Breast epithelium (tissue), 4 donors: Measurements from ENCODE around the gene PLCB2. TPM values are rescaled to one million over a fixed set of nuclear protein-coding genes. Genes with fewer than 3 reads are reported as not detected.

Experiments used
- DNase-seq, 2 donors: peaks; one replicate each; pipeline ENCODE4 v3.0.0-alpha.2; 2019; ENCODE audit warnings: low spot score in 2 of 2
- H3K27ac ChIP-seq, 2 donors: fragments of 200-600 bp; sonication (generic) in 1 of 2; one replicate each; pipeline ENCODE4 v1.5.1; 2016 to 2019; ENCODE audit warnings: mild to moderate bottlenecking in 1 of 2
- H3K27me3 ChIP-seq, 2 donors: fragments of 200-600 bp; sonication (generic) in 1 of 2; one replicate each; pipeline versions ENCODE4 v1.5.1 to v1.6.0; 2017 to 2019; ENCODE audit warnings: control low read depth in 1 of 2, mild to moderate bottlenecking in 1 of 2
- H3K36me3 ChIP-seq: fragments of 200-600 bp; one replicate; pipeline ENCODE4 v1.5.1; 2019
- H3K4me1 ChIP-seq, 2 donors: fragments of 200-600 bp; sonication (generic); one replicate each; pipeline ENCODE4 v1.5.1; 2016 to 2019; ENCODE audit warnings: control low read depth in 1 of 2
- H3K4me3 ChIP-seq, 3 donors: fragments of 200-600 bp; sonication (generic); 1 replicate in 2 of 3; 2 replicates in 1 of 3; pipeline ENCODE4 v1.5.1; 2016 to 2019; ENCODE audit warnings: mild to moderate bottlenecking in 3 of 3, moderate library complexity in 2 of 3
- H3K9me3 ChIP-seq, 2 donors: fragments of 200-600 bp; sonication (generic) in 1 of 2; one replicate each; pipeline ENCODE4 v1.5.1; 2016 to 2019; ENCODE audit warnings: control low read depth in 1 of 2
- POLR2A ChIP-seq: fragments of 450-650 bp; IDR thresholded peaks from one replicate; pipeline ENCODE4 v1.6.1; 2016; ENCODE audit warnings: antibody characterized with exemption, mild to moderate bottlenecking, moderate library complexity
- POLR2AphosphoS5 ChIP-seq, 3 donors: sonication (generic); formaldehyde crosslinking; IDR thresholded peaks; one replicate each; pipeline ENCODE4 v1.6.1; 2017; ENCODE audit warnings: antibody characterized with exemption in 3 of 3
- intact Hi-C: fragments of 100-400 bp; cut with DNase I; formaldehyde crosslinking; loops from one replicate; pipeline ENCODE4 v1.15.1; 2023; ENCODE audit warnings: low total_unique reads
- total RNA-seq, 3 donors: library from RNA; depleted of rRNA; stranded (reverse); fragments of >200 nt; gene quantifications; one replicate each; pipeline ENCODE4 v1.1.0, GENCODE V29; 2016
- TF ChIP-seq, protein P1 (sequence below), 3 donors: fragments of 450-650 bp; IDR thresholded peaks; one replicate each; pipeline ENCODE4 v1.5.1; 2016 to 2017; ENCODE audit warnings: antibody characterized with exemption in 3 of 3, mild to moderate bottlenecking in 3 of 3, moderate library complexity in 3 of 3

Gene PLCB2
- total RNA-seq, 3 donors from 2014 or later = 4.3 to 17.9 (median 13.6) TPM

- H3K27me3 ChIP-seq = no peaks in the 10 kb centered on the region
- H3K36me3 ChIP-seq = no peaks in the 10 kb centered on the region
- H3K27ac ChIP-seq = no peak overlapping the region
- no peaks in the 10 kb centered on the region for H3K4me1 ChIP-seq
- no peak overlapping the region for H3K4me3 ChIP-seq
- DNase-seq = no peak
- intact Hi-C loops = no loop called here
- no peaks in the 10 kb centered on the region for H3K9me3 ChIP-seq
- no peak for TF ChIP-seq POLR2AphosphoS5 (IDR thresholded peaks at IDR 0.05)
- TF ChIP-seq, protein P1, sequence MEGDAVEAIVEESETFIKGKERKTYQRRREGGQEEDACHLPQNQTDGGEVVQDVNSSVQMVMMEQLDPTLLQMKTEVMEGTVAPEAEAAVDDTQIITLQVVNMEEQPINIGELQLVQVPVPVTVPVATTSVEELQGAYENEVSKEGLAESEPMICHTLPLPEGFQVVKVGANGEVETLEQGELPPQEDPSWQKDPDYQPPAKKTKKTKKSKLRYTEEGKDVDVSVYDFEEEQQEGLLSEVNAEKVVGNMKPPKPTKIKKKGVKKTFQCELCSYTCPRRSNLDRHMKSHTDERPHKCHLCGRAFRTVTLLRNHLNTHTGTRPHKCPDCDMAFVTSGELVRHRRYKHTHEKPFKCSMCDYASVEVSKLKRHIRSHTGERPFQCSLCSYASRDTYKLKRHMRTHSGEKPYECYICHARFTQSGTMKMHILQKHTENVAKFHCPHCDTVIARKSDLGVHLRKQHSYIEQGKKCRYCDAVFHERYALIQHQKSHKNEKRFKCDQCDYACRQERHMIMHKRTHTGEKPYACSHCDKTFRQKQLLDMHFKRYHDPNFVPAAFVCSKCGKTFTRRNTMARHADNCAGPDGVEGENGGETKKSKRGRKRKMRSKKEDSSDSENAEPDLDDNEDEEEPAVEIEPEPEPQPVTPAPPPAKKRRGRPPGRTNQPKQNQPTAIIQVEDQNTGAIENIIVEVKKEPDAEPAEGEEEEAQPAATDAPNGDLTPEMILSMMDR (IDR thresholded peaks at IDR 0.05) = no peak
- TF ChIP-seq POLR2A = no peak
Observed at GRCh38 chr15:40352281-40352901, 44.7 kb upstream of the PLCB2 start.

DNA sequence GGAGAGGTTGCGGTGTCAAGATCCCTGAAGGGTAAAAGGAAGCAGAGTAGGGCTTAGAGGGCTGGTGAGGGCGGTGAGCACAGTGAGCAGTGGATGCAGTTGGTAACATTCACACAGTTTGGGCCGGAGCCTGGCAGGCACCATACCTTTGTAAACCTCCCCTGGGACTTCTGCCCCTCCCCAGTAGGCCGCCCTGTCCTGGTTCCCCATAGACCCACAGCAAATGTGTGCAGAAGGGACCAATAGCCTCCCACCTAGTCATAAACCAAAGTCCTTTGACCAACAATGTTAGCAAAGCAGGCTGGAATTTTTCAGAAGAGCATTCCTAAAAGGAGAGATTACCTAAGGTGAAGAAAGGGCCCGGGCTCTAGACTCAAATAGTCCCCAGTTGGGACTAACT is 41.4 kb upstream of the PLCB2 start:
- no peak for DNase-seq
- Histone ChIP-seq H3K36me3 (no peaks in the 10 kb centered on the region), H3K9me3 (no peaks in the 10 kb centered on the region), H3K4me1 (peaks cover 0 to 7% of the 10 kb centered on the region in 2 donors), H3K27ac (no peak overlapping the region), H3K27me3 (no peaks in the 10 kb centered on the region), H3K4me3 (no peak overlapping the region)
- TF ChIP-seq, protein P1 (IDR thresholded peaks at IDR 0.05) = no peak
- TF ChIP-seq POLR2A (no peak), POLR2AphosphoS5 (IDR thresholded peaks at IDR 0.05) (no peak)
- intact Hi-C loops = no loop called here

DNA sequence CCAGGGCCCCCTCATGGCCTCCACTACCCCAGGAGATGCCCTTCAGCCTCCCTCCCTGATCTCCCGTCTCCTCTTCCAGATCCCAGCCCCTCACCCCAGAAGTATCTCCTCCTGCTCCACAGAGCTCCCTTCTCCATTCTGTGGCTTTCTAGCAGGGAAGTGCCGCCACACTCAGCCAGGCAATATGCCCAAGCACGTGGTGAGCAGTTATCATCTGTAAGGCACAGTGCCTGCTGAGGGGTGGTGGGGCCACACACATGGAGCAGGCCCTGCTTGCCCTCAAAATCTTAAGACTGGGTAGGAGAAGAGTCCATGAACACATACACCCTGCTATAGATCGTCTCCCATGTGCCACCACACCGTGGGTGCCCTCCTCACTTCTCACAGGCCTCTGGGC is 40.7 kb upstream of the PLCB2 start:
- no peak overlapping the region for H3K4me3 ChIP-seq
- peaks cover 4 to 7% of the 10 kb centered on the region in 2 donors for H3K4me1 ChIP-seq
- no peaks in the 10 kb centered on the region for H3K27me3 ChIP-seq
- DNase-seq = no peak
- no peaks in the 10 kb centered on the region for H3K9me3 ChIP-seq
- no peaks in the 10 kb centered on the region for H3K36me3 ChIP-seq
- intact Hi-C loops = no loop called here
- no peak overlapping the region for H3K27ac ChIP-seq
- no peak for TF ChIP-seq POLR2AphosphoS5 (IDR thresholded peaks at IDR 0.05)
- no peak for TF ChIP-seq POLR2A
- TF ChIP-seq, protein P1 (IDR thresholded peaks at IDR 0.05) = no peak

DNA sequence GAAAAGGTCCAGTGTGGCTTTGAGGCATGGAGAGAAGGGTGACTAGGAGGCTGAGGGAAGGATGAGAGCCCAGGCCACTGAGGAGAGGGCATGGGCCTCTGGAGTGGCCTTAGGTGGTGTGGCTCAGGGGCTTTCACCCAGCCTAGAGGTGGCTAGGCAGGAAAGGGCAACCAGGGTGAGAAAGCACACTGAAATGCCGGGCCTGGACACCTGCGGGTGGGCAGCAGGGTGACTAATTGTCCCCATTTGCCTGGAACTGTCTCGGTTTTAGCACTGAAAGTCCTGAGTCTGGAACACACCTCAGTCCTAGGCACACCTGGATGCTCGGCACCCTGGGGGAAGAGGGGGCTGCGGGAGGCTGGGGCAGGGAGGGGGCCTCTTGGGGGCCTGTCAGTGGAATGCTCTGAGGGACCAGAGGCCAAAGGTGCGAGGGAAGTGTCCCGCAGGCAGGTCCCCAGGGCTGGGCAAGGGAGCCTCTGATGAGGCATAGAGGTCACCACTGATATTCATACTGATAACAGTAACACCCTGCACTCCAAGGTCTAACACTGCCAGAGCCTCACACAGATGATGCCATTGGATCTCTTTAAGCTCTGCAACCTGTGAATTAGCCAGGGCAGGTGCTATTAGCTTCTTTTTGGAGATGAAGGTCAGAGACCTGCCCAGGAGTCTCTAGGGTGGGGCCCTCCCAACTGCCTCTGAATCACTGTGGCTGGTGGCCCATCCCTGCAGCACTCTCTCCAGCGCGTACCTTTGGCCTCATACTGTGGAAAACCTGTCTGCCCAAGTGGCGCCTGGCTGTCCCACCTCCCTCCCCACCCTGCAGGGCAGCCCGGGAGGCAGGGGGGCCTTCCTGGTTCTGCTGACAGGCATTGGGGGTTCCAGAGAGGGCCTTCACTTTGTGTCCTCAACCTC is 40.1 kb upstream of the PLCB2 start:
- no peak overlapping the region for H3K4me3 ChIP-seq
- TF ChIP-seq POLR2AphosphoS5 (IDR thresholded peaks at IDR 0.05) (no peak), POLR2A (no peak)
- TF ChIP-seq, protein P1 (IDR thresholded peaks at IDR 0.05) = no peak
- peaks cover 4 to 10% of the 10 kb centered on the region in 2 donors for H3K4me1 ChIP-seq
- intact Hi-C loops = no loop called here
- no peaks in the 10 kb centered on the region for H3K9me3 ChIP-seq
- no peak for DNase-seq
- no peaks in the 10 kb centered on the region for H3K27me3 ChIP-seq
- no peak overlapping the region for H3K27ac ChIP-seq
- no peaks in the 10 kb centered on the region for H3K36me3 ChIP-seq
